Glutamatergic neuron (in vitro differentiated cells): Measurements from ENCODE around the gene TNS3. TPM values are rescaled to one million over a fixed set of nuclear protein-coding genes. Genes with fewer than 3 reads are reported as not detected.

Experiments
- DNase-seq: peaks from one replicate; pipeline ENCODE4 v3.0.0; 2022
- H3K27ac Mint-ChIP-seq: one replicate; pipeline ENCODE4 v1.8.0; 2020; ENCODE audit warnings: mild to moderate bottlenecking, mixed read lengths, inconsistent platforms; ENCODE audit not compliant: unreplicated experiment
- H3K27me3 Mint-ChIP-seq: one replicate; pipeline ENCODE4 v1.8.0; 2020; ENCODE audit warnings: mild to moderate bottlenecking, moderate library complexity, mixed read lengths, inconsistent platforms; ENCODE audit not compliant: unreplicated experiment
- H3K36me3 Mint-ChIP-seq: one replicate; pipeline ENCODE4 v1.8.0; 2020; ENCODE audit warnings: mild to moderate bottlenecking, mixed read lengths, inconsistent platforms; ENCODE audit not compliant: unreplicated experiment
- H3K4me1 Mint-ChIP-seq: one replicate; pipeline ENCODE4 v1.8.0; 2020; ENCODE audit warnings: mild to moderate bottlenecking, low read depth, mixed read lengths, inconsistent platforms; ENCODE audit not compliant: unreplicated experiment
- H3K4me3 Mint-ChIP-seq: one replicate; pipeline ENCODE4 v1.8.0; 2020; ENCODE audit warnings: mild to moderate bottlenecking, mixed read lengths, inconsistent platforms; ENCODE audit not compliant: unreplicated experiment
- H3K9me3 Mint-ChIP-seq: one replicate; pipeline ENCODE4 v1.8.0; 2020; ENCODE audit warnings: mild to moderate bottlenecking, moderate library complexity, mixed read lengths, inconsistent platforms; ENCODE audit not compliant: unreplicated experiment
- CTCF ChIP-seq: fragments of 200-600 bp; sonication (generic); IDR thresholded peaks from one replicate; pipeline ENCODE4 v1.5.0; 2021; ENCODE audit not compliant: partially characterized antibody, unreplicated experiment
- total RNA-seq: library from RNA; stranded (reverse); fragmentation: NEBNext Ultra II Directional; extraction: Animal tissue kit (Norgen Biotek cat#: 25700); gene quantifications from one replicate; pipeline ENCODE4 v1.2.1, GENCODE V29; 2021; ENCODE audit not compliant: unreplicated experiment

The TNS3 gene
- total RNA-seq, 1 donor from 2014 or later: 3.8 TPM

GRCh38 chr7:47553309-47553708 lies 28.6 kb downstream of the TNS3 start:
- Mint-ChIP-seq H3K4me3 (no peak overlapping the region), H3K27ac (no peak overlapping the region), H3K9me3 (peaks cover 5% of the 10 kb centered on the region), H3K27me3 (peaks cover 12% of the 10 kb centered on the region), H3K36me3 (no peaks in the 10 kb centered on the region), H3K4me1 (peaks cover 3% of the 10 kb centered on the region)
- TF ChIP-seq CTCF: no peak
- DNase-seq: no peak

- Mint-ChIP-seq H3K4me1 (peaks cover 3% of the 10 kb centered on the region), H3K9me3 (peaks cover 5% of the 10 kb centered on the region), H3K27ac (no peak overlapping the region), H3K36me3 (no peaks in the 10 kb centered on the region), H3K27me3 (peaks cover 10% of the 10 kb centered on the region), H3K4me3 (no peak overlapping the region)
- DNase-seq: no peak
- TF ChIP-seq CTCF: no peak
Observed at GRCh38 chr7:47552621-47553020, 29.3 kb downstream of the TNS3 start.

DNA sequence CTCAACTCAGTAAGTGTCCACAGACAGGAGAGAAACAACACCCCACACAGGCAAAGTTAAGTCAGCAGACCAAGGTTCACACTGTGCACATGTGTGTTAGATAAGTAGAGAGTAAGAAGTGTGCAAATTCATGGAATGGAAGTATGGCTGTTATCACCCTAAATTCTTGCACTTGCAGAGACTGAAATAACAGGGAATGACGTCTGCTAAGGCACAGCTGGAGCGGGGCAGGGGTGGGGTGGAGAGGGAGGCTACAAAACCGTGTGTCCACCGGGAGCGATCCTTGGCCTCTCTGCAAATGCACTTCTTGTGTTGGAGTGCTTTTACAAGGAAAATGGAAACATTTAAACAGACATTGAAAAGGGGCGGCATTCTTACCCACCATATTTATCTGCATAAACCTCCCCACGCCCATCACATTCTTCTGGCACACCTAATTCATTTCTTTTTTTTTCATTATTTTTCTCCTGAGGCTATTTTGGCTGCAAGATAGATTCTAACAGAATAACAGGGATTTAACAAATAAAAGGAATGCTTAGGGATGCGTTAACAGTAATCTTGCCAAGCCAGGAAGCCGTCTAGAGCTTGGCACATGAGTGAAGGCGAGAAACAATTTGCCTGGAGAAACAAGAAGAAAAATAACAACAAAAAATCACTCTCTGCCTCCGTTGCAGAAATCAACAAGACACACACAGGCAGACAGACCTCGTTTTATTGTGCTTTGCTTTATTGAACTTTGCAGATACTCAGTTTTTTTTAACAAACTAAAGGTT lies 30.1 kb downstream of the TNS3 start:
- Mint-ChIP-seq H3K4me3 (no peak overlapping the region), H3K27me3 (peaks cover 7% of the 10 kb centered on the region), H3K9me3 (peaks cover 5% of the 10 kb centered on the region), H3K36me3 (no peaks in the 10 kb centered on the region), H3K27ac (no peak overlapping the region), H3K4me1 (peaks cover 4% of the 10 kb centered on the region)
- TF ChIP-seq CTCF: no peak
- DNase-seq: no peak

- H3K36me3 Mint-ChIP-seq: no peaks in the 10 kb centered on the region
- no peak for TF ChIP-seq CTCF
- no peak for DNase-seq
- H3K9me3 Mint-ChIP-seq: peaks cover 5% of the 10 kb centered on the region
- peaks cover 6% of the 10 kb centered on the region for H3K4me1 Mint-ChIP-seq
- H3K27ac Mint-ChIP-seq: no peak overlapping the region
- no peak overlapping the region for H3K4me3 Mint-ChIP-seq
- peaks cover 5% of the 10 kb centered on the region for H3K27me3 Mint-ChIP-seq
Observed at GRCh38 chr7:47550788-47551470, 31.0 kb downstream of the TNS3 start.

DNA sequence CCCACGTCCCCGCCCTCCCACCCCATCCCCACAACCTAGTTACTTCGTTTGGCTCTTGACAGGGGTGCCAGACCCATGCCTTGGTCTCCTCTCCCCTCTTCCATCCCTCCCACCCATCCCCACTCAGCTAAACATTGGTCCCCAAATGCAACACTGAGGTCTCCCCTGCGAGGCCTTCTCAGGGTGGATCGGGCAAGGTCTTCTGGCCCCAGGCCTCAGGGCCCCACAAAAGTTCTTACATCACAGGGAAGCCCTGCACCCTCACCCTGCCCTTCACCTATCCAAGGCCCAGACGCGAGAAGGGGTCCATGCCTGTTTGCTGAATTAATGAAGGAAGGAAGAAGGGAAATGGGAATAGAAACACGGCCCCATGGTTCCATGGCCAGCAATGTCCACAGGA lies 32.0 kb downstream of the TNS3 start:
- no peak overlapping the region for H3K4me3 Mint-ChIP-seq
- peaks cover 5% of the 10 kb centered on the region for H3K9me3 Mint-ChIP-seq
- H3K4me1 Mint-ChIP-seq: peaks cover 6% of the 10 kb centered on the region
- no peak for TF ChIP-seq CTCF
- no peak for DNase-seq
- no peak overlapping the region for H3K27ac Mint-ChIP-seq
- no peaks in the 10 kb centered on the region for H3K36me3 Mint-ChIP-seq
- peaks cover 5% of the 10 kb centered on the region for H3K27me3 Mint-ChIP-seq
